Astrocyte (in vitro differentiated cells and primary cell): Measurements from ENCODE around the gene LEFTY1. TPM values are rescaled to one million over a fixed set of nuclear protein-coding genes. Genes with fewer than 3 reads are reported as not detected.

Source experiments
- DNase-seq: peaks from one replicate; pipeline ENCODE4 v3.0.0-alpha.2; 2010; ENCODE audit warnings: low read depth
- FAIRE-seq: peaks from 2 replicates; lab custom pipeline; 2011; peaks lifted over from hg19 to GRCh38; lab: Jason Lieb, UNC
- H2AFZ ChIP-seq: 2 replicates; pipeline ENCODE4 v1.6.0; 2012; ENCODE audit warnings: low read depth, low read length, inconsistent platforms
- H3K27ac ChIP-seq: 2 replicates; pipeline ENCODE4 v1.5.1; 2011; ENCODE audit warnings: low read depth, low read length, inconsistent platforms
- H3K27me3 ChIP-seq: 2 replicates; pipeline ENCODE4 v1.6.0; 2011; ENCODE audit warnings: low read length, inconsistent platforms; ENCODE audit not compliant: insufficient read depth
- H3K36me3 ChIP-seq: 2 replicates; pipeline ENCODE4 v1.5.1; 2011; ENCODE audit warnings: low read length, inconsistent platforms; ENCODE audit not compliant: insufficient read depth
- H3K4me1 ChIP-seq: 2 replicates; pipeline ENCODE4 v1.5.1; 2011; ENCODE audit warnings: low read length, inconsistent platforms; ENCODE audit not compliant: insufficient read depth
- H3K4me2 ChIP-seq: 2 replicates; pipeline ENCODE4 v1.6.0; 2012; ENCODE audit warnings: low read length, inconsistent platforms
- H3K4me3 ChIP-seq: 2 replicates; pipeline ENCODE4 v1.5.1; 2011; ENCODE audit warnings: low read depth, mild to moderate bottlenecking, low read length, inconsistent platforms; ENCODE audit not compliant: insufficient read depth
- H3K79me2 ChIP-seq: 2 replicates; pipeline ENCODE4 v1.6.0; 2012; ENCODE audit warnings: mild to moderate bottlenecking, low read length, inconsistent platforms; ENCODE audit not compliant: insufficient read depth
- H3K9ac ChIP-seq: 2 replicates; pipeline ENCODE4 v1.6.0; 2012; ENCODE audit warnings: mild to moderate bottlenecking, low read length, inconsistent platforms
- H3K9me3 ChIP-seq: 2 replicates; pipeline ENCODE4 v1.5.1; 2012; ENCODE audit warnings: low read depth, mild to moderate bottlenecking, low read length, inconsistent platforms; ENCODE audit not compliant: insufficient read depth
- H4K20me1 ChIP-seq: 2 replicates; pipeline ENCODE4 v1.6.0; 2012; ENCODE audit warnings: low read length, inconsistent platforms; ENCODE audit not compliant: insufficient read depth
- H3K27ac Mint-ChIP-seq: one replicate; pipeline ENCODE4 v1.8.0; 2021; ENCODE audit warnings: mild to moderate bottlenecking, mixed read lengths; ENCODE audit not compliant: unreplicated experiment
- H3K27me3 Mint-ChIP-seq: one replicate; pipeline ENCODE4 v1.8.0; 2021; ENCODE audit warnings: low read depth, mixed read lengths; ENCODE audit not compliant: unreplicated experiment
- H3K36me3 Mint-ChIP-seq: one replicate; pipeline ENCODE4 v1.8.0; 2021; ENCODE audit warnings: low read depth, mixed read lengths; ENCODE audit not compliant: unreplicated experiment
- H3K4me1 Mint-ChIP-seq: one replicate; pipeline ENCODE4 v1.8.0; 2021; ENCODE audit warnings: low read depth, mixed read lengths; ENCODE audit not compliant: unreplicated experiment
- H3K4me3 Mint-ChIP-seq: one replicate; pipeline ENCODE4 v1.8.0; 2021; ENCODE audit warnings: mild to moderate bottlenecking, moderate library complexity, mixed read lengths; ENCODE audit not compliant: unreplicated experiment
- H3K9me3 Mint-ChIP-seq: one replicate; pipeline ENCODE4 v1.8.0; 2021; ENCODE audit warnings: mild to moderate bottlenecking, mixed read lengths; ENCODE audit not compliant: unreplicated experiment
- CTCF ChIP-seq: IDR thresholded peaks from 2 replicates; pipeline ENCODE4 v1.5.1; 2011; ENCODE audit warnings: low read depth, mild to moderate bottlenecking, inconsistent platforms, low read length, moderate library complexity; ENCODE audit not compliant: insufficient read depth
- EZH2 ChIP-seq: IDR thresholded peaks from 2 replicates; pipeline ENCODE4 v1.6.1; 2012; ENCODE audit warnings: mild to moderate bottlenecking, low read length, inconsistent platforms; ENCODE audit not compliant: insufficient read depth
- total RNA-seq: library from RNA; stranded (reverse); gene quantifications from 2 replicates; pipeline ENCODE4 v1.2.1, GENCODE V29; 2021

LEFTY1 gene
- total RNA-seq, 1 donor from 2014 or later = 4.2 TPM

GRCh38 chr1:225923692-225924555, 35.0 kb upstream of the LEFTY1 start, which contains the start of gene PYCR2:
PYCR2 (minus strand) TSS chr1:225924250; CDS start chr1:225924110, 140 bp downstream.
- no peaks in the 10 kb centered on the region for H3K27me3 ChIP-seq
- peak within 1 kb of the TSS; percentile 96 for H3K9ac ChIP-seq
- H3K4me3 ChIP-seq = peak within 1 kb of the TSS; percentile 94
- Mint-ChIP-seq H3K27ac (peak within 1 kb of the TSS; percentile 94), H3K27me3 (no peaks in the 10 kb centered on the region), H3K9me3 (no peaks in the 10 kb centered on the region), H3K36me3 (peaks cover 8% of the 10 kb centered on the region), H3K4me3 (peak within 1 kb of the TSS; percentile 97), H3K4me1 (peaks cover 3% of the 10 kb centered on the region)
- peaks cover 29% of the 10 kb centered on the region for H3K79me2 ChIP-seq
- peak within 1 kb of the TSS; percentile 84 for H3K27ac ChIP-seq
- FAIRE-seq = no peak
- peaks cover 8% of the 10 kb centered on the region for H4K20me1 ChIP-seq
- no peaks in the 10 kb centered on the region for H3K9me3 ChIP-seq
- H3K4me2 ChIP-seq = peak within 1 kb of the TSS; percentile 94
- TF ChIP-seq CTCF = no peak
- TF ChIP-seq EZH2 = no peak
- H3K4me1 ChIP-seq = peaks cover 17% of the 10 kb centered on the region
- H3K36me3 ChIP-seq = peaks cover 5% of the 10 kb centered on the region
- peak within 1 kb of the TSS; percentile 94 for H2AFZ ChIP-seq
- DNase-seq = peak; percentile 88

- H3K9me3 Mint-ChIP-seq = no peaks in the 10 kb centered on the region
- Histone ChIP-seq H2AFZ (peak overlapping the region; percentile 80), H3K36me3 (peaks cover 6% of the 10 kb centered on the region), H4K20me1 (peaks cover 8% of the 10 kb centered on the region), H3K79me2 (peaks cover 29% of the 10 kb centered on the region), H3K4me2 (peak overlapping the region; percentile 94), H3K9ac (peak overlapping the region; percentile 96), H3K27ac (peak overlapping the region; percentile 84), H3K27me3 (no peaks in the 10 kb centered on the region), H3K4me3 (peak overlapping the region; percentile 94), H3K4me1 (peaks cover 17% of the 10 kb centered on the region), H3K9me3 (no peaks in the 10 kb centered on the region)
- peak overlapping the region; percentile 97 for H3K4me3 Mint-ChIP-seq
- H3K4me1 Mint-ChIP-seq = peaks cover 3% of the 10 kb centered on the region
- H3K27me3 Mint-ChIP-seq = no peaks in the 10 kb centered on the region
- no peak for FAIRE-seq
- peaks cover 11% of the 10 kb centered on the region for H3K36me3 Mint-ChIP-seq
- DNase-seq = no peak
- TF ChIP-seq EZH2 (no peak), CTCF (no peak)
- H3K27ac Mint-ChIP-seq = peak overlapping the region; percentile 94
Measured at GRCh38 chr1:225923381-225923691, 34.4 kb upstream of the LEFTY1 start.
